Stomach (tissue), 9 donors: Measurements from ENCODE around the gene ENSA. TPM values are rescaled to one million over a fixed set of nuclear protein-coding genes. Genes with fewer than 3 reads are reported as not detected.

ENCODE experiments used
- DNase-seq, 2 donors: peaks; one replicate each; pipeline versions ENCODE4 v3.0.0 to v3.0.0-alpha.2; 2013 to 2019
- H3K27ac ChIP-seq, 5 donors: fragments of 200-600 bp in 4 of 5; sonication (generic) in 4 of 5; one replicate each; pipeline ENCODE4 v1.5.1; 2013 to 2019; ENCODE audit warnings: mild to moderate bottlenecking in 1 of 5, moderate library complexity in 1 of 5
- H3K27me3 ChIP-seq, 3 donors: fragments of 200-600 bp; sonication (generic); one replicate each; pipeline ENCODE4 v1.5.1; 2017 to 2019; ENCODE audit warnings: mixed run types in 1 of 3
- H3K36me3 ChIP-seq, 4 donors: fragments of 200-600 bp; sonication (generic); 1 replicate in 3 of 4; 2 replicates in 1 of 4; pipeline ENCODE4 v1.5.1; 2016 to 2019
- H3K4me1 ChIP-seq, 4 donors: fragments of 200-600 bp; sonication (generic); one replicate each; pipeline ENCODE4 v1.5.1; 2016 to 2019
- H3K4me3 ChIP-seq, 4 donors: fragments of 200-600 bp; sonication (generic) in 3 of 4; one replicate each; pipeline ENCODE4 v1.5.1; 2016 to 2019; ENCODE audit warnings: mild to moderate bottlenecking in 1 of 4
- H3K9me3 ChIP-seq, 4 donors: fragments of 200-600 bp; sonication (generic); one replicate each; pipeline ENCODE4 v1.5.1; 2016 to 2019
- CTCF ChIP-seq, 7 experiments: fragments of 450-650 bp in 4 of 7; fragments of 200-600 bp in 3 of 7; sonication (generic) in 3 of 7; IDR thresholded peaks; one replicate each; pipeline ENCODE4 v1.5.1; 2016 to 2019; ENCODE audit warnings: antibody characterized with exemption in 7 of 7, control low read depth in 2 of 7, mild to moderate bottlenecking in 1 of 7
- EP300 ChIP-seq: sonication (generic); formaldehyde crosslinking; IDR thresholded peaks from one replicate; pipeline ENCODE4 v1.6.1; 2017; ENCODE audit warnings: antibody characterized with exemption
- POLR2A ChIP-seq, 4 donors: fragments of 450-650 bp; IDR thresholded peaks; one replicate each; pipeline ENCODE4 v1.6.1; 2016; ENCODE audit warnings: antibody characterized with exemption in 4 of 4, control low read depth in 2 of 4, mild to moderate bottlenecking in 1 of 4, moderate library complexity in 1 of 4
- POLR2AphosphoS5 ChIP-seq, 3 donors: sonication (generic); formaldehyde crosslinking; IDR thresholded peaks; one replicate each; pipeline ENCODE4 v1.6.1; 2016; ENCODE audit warnings: antibody characterized with exemption in 3 of 3
- WGBS, 5 donors: extraction: QIAGEN DNeasy Blood & Tissue Kit in 3 of 5; methylation state at CpG; one replicate each; pipeline versions ENCODE4 v1.1.5 to v1.1.7; 2013 to 2018; 5-methylcytosine and 5-hydroxymethylcytosine counted together
- intact Hi-C: fragments of 100-400 bp; cut with DNase I; formaldehyde crosslinking; loops from one replicate; pipeline ENCODE4 v1.15.1; 2023; ENCODE audit warnings: low total_unique reads
- polyA plus RNA-seq, 3 donors: library from polyadenylated mRNA; stranded (reverse); fragments of 200-250 nt; gene quantifications; one replicate each; pipeline ENCODE4 v1.2.3, GENCODE V29; 2013
- total RNA-seq, 5 donors: library from RNA; depleted of rRNA; stranded (reverse); fragments of >200 nt; gene quantifications; one replicate each; pipeline versions ENCODE4 v1.1.0 to v1.2.3, GENCODE V29; 2014 to 2016
- donor health status: healthy with polysubstance abuse.
- donor health status: Bipolar disorder and iron deficiency.
- donor health status: healthy.

The ENSA gene
- total and polyA plus RNA-seq, 8 donors = 106 to 349 (median 142) TPM

DNA sequence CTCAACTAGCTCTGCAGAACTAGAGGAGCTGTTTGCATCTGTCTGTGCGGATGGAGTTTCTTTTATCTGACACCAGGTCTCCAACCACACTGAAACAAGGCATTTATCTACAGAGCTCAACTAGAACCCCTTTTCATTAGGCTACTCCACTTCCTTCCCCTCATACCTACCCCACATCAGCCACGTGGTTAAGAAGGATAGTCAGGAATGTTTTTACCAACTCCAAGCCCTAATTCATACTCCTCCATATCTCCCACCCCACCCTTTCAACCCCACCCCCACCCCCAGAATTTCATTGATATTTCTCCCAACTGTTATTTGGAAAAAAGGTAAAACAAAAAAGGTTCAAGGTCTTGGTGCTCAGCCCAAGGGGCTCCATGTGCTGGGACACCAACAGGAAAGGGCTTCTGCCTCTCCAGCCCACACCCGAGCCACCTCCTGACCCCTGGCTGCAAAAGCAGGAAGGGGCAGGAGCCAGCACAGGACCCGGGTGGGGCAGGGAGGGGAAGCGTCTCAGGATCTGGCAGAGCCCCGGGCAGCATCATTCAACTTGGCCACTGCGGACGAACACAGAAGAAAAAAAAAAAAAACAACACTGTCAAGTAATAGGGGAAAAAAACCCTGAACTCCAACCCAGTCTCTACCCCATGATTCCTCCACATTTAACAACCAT, 7.0 kb downstream of the ENSA start:
- intact Hi-C loops = loop anchor here (10.0 kb wide), 1 partner anchor 68 kb away; no protein-coding TSS in a partner anchor
- DNase-seq = no peak
- H3K4me1 ChIP-seq = peaks cover 24 to 82% (median 58%) of the 10 kb centered on the region in 4 donors
- WGBS, 5 donors = 15 to 43% (median 28%) methylated on average over 8 of the region's 8 CpGs
- H3K36me3 ChIP-seq = peaks cover 57 to 92% (median 82%) of the 10 kb centered on the region in 4 donors
- TF ChIP-seq EP300 = no peak
- no peak for TF ChIP-seq POLR2A (IDR thresholded peaks at IDR 0.05)
- TF ChIP-seq POLR2AphosphoS5 (IDR thresholded peaks at IDR 0.05) = no peak
- TF ChIP-seq CTCF (IDR thresholded peaks at IDR 0.05) = no peak
- peak overlapping the region in 4 of 5 donors; percentile 34 to 78 (median 75) for H3K27ac ChIP-seq
- H3K4me3 ChIP-seq = no peak overlapping the region
- no peaks in the 10 kb centered on the region for H3K9me3 ChIP-seq
- no peaks in the 10 kb centered on the region for H3K27me3 ChIP-seq

GRCh38 chr1:150621497-150622302, 7.7 kb downstream of the ENSA start:
- no peaks in the 10 kb centered on the region for H3K27me3 ChIP-seq
- no peak overlapping the region for H3K4me3 ChIP-seq
- H3K4me1 ChIP-seq = peaks cover 23 to 74% (median 52%) of the 10 kb centered on the region in 4 donors
- peak; percentile 60 to 81 for DNase-seq
- peak overlapping the region in 4 of 5 donors; percentile 34 to 78 (median 75) for H3K27ac ChIP-seq
- intact Hi-C loops = loop anchor here (10.0 kb wide), 1 partner anchor 67 kb away; no protein-coding TSS in a partner anchor
- H3K36me3 ChIP-seq = peaks cover 54 to 92% (median 82%) of the 10 kb centered on the region in 4 donors
- 47 to 57% (median 51%) methylated on average over 8 of the region's 8 CpGs for WGBS, 5 donors
- no peaks in the 10 kb centered on the region for H3K9me3 ChIP-seq
- TF ChIP-seq EP300 = no peak
- peak in 5 of 7 experiments; percentile 48 to 74 (median 66) for TF ChIP-seq CTCF (IDR thresholded peaks at IDR 0.05)
- TF ChIP-seq POLR2A (IDR thresholded peaks at IDR 0.05) = no peak
- TF ChIP-seq POLR2AphosphoS5 (IDR thresholded peaks at IDR 0.05) = peak in 1 of 3 donors; percentile 69

- DNase-seq = no peak
- no peaks in the 10 kb centered on the region for H3K27me3 ChIP-seq
- peak overlapping the region in 4 of 5 donors; percentile 34 to 78 (median 75) for H3K27ac ChIP-seq
- intact Hi-C loops = loop anchor here (10.0 kb wide), 1 partner anchor 66 kb away; no protein-coding TSS in a partner anchor
- no peaks in the 10 kb centered on the region for H3K9me3 ChIP-seq
- no peak overlapping the region for H3K4me3 ChIP-seq
- H3K36me3 ChIP-seq = peaks cover 53 to 86% (median 81%) of the 10 kb centered on the region in 4 donors
- peaks cover 23 to 67% (median 52%) of the 10 kb centered on the region in 4 donors for H3K4me1 ChIP-seq
- TF ChIP-seq CTCF (IDR thresholded peaks at IDR 0.05) (no peak), EP300 (no peak), POLR2AphosphoS5 (IDR thresholded peaks at IDR 0.05) (no peak), POLR2A (IDR thresholded peaks at IDR 0.05) (no peak)
- 86 to 100% (median 95%) methylated on average over 2 of the region's 2 CpGs for WGBS, 5 donors
Observed at GRCh38 chr1:150620919-150621318, 8.5 kb downstream of the ENSA start.
